Cerebellar nuclear complex (tissue), 1 donor: ENCODE measurements around the gene GAGE12C.
"Not testable (repeated sequence)": the region's sequence is repeated elsewhere in the genome, so short reads cannot be mapped to it uniquely, and the experiment has no call there.

Experiments used
- DNase-seq, 2 experiments: peaks; one replicate each; lab custom pipeline; 2025; lab: John Stamatoyannopoulos, UW

Gene GAGE12C

GRCh38 chrX:49531877-49532276, at the start of gene GAGE12C:
Gene GAGE12C (plus strand): TSS chrX:49532177. CDS start chrX:49533332, 1,155 bp downstream.
- not testable (repeated sequence) for DNase-seq

- not testable (repeated sequence) for DNase-seq
Measured at GRCh38 chrX:49541433-49541832, 9.5 kb downstream of the GAGE12C start, which contains the start of gene GAGE12D. Gene GAGE12D (plus strand): TSS chrX:49541733. CDS start chrX:49542888, 1,155 bp downstream.

- not testable (repeated sequence) for DNase-seq
Measured at GRCh38 chrX:49550989-49551388, 19.0 kb downstream of the GAGE12C start, which contains the start of gene GAGE12E. Gene GAGE12E (plus strand): TSS chrX:49551289. CDS start chrX:49552444, 1,155 bp downstream.

GRCh38 chrX:49560542-49560941, 28.6 kb downstream of the GAGE12C start, which contains the start of gene GAGE12F:
Gene GAGE12F (plus strand): TSS chrX:49560842. CDS start chrX:49561997, 1,155 bp downstream.
- not testable (repeated sequence) for DNase-seq

GRCh38 chrX:49568728-49569127, 36.8 kb downstream of the GAGE12C start:
- DNase-seq: not testable (repeated sequence)

GRCh38 chrX:49569152-49569551, 37.2 kb downstream of the GAGE12C start:
- DNase-seq: not testable (repeated sequence)

GRCh38 chrX:49570100-49570499, 38.1 kb downstream of the GAGE12C start, which contains the start of gene GAGE12G:
Gene GAGE12G (plus strand): TSS chrX:49570400. CDS start chrX:49571555, 1,155 bp downstream.
- DNase-seq: not testable (repeated sequence)

GRCh38 chrX:49579649-49580048, 47.7 kb downstream of the GAGE12C start, which contains the start of gene GAGE12H:
Gene GAGE12H (plus strand): TSS chrX:49579949. CDS start chrX:49581104, 1,155 bp downstream.
- DNase-seq: not testable (repeated sequence)
